ENCODE results near the gene CFAP54.

DNA sequence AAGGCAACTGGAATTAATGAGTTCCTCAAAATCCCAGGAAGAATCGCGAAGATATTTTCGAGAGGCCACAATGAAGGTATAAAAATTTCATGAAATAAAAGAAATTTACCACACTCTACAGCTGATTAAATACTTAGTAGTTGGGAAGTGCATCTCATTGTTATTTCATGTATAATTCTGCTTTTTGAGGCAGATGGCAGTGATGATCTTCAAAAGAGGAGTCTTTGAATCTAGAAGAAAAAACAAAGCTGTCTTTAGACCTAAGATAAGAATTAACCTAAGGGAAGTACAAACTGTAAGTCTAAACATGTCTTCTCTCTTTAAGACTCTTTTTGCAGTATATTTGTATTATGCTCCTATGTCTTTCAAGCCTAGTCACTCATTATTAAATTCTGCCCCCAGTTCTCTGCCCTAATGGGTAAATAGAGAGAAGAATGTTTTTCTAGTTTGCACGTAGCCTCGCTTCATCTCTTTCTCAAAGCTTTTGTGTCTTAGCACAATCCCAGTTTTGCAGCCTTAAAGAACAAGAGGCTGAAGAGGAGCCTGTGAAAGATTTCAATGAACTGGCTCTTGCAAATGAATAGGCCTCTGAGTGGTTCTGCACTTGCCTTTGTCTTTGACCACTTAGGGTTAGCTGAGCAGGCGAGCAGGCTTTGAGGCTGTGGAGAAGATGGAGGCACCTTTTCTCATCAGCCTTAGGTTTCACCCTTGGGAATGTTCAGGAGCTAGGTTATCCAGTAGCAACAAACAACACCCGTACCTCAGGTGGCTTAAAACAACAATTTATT is 32.7 kb downstream of the CFAP54 start:
- TF ChIP-seq POLR2AphosphoS5 (IDR thresholded peaks at IDR 0.05), result no peak
- TF ChIP-seq, protein P1, sequence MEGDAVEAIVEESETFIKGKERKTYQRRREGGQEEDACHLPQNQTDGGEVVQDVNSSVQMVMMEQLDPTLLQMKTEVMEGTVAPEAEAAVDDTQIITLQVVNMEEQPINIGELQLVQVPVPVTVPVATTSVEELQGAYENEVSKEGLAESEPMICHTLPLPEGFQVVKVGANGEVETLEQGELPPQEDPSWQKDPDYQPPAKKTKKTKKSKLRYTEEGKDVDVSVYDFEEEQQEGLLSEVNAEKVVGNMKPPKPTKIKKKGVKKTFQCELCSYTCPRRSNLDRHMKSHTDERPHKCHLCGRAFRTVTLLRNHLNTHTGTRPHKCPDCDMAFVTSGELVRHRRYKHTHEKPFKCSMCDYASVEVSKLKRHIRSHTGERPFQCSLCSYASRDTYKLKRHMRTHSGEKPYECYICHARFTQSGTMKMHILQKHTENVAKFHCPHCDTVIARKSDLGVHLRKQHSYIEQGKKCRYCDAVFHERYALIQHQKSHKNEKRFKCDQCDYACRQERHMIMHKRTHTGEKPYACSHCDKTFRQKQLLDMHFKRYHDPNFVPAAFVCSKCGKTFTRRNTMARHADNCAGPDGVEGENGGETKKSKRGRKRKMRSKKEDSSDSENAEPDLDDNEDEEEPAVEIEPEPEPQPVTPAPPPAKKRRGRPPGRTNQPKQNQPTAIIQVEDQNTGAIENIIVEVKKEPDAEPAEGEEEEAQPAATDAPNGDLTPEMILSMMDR (IDR thresholded peaks at IDR 0.05; ENCODE audit: poor library complexity, severe bottlenecking), result no peak

Measured in neural cell (in vitro differentiated cells).